ENCODE data around the gene SMIM12.

DNA sequence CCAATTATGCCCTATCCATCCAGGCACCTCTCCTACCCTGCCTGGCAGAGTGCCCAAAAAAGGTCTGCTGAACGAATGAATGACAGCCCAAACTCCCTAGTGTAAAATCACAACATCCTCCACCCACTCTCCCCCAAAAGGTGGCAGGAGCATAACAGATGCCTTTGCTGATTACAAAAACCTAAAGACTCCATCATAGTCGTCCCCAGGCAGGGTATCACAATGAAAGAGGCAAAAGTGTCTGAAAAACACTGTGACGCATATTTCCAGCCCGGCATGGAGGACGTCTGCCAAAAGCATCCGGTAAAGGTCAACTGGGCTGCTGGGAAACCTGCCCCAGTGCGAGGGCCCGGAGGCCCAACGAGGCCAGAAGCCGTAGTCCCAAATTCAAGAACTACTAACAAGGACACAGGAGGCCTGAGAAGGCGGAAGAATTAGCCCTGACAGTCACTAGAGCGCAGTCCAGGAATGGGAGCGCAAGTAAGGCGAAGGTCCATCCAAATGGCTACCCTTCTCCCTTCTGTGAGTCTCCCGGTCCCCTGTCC is 576 bp downstream of the SMIM12 start:
- TF ChIP-seq, protein P1, sequence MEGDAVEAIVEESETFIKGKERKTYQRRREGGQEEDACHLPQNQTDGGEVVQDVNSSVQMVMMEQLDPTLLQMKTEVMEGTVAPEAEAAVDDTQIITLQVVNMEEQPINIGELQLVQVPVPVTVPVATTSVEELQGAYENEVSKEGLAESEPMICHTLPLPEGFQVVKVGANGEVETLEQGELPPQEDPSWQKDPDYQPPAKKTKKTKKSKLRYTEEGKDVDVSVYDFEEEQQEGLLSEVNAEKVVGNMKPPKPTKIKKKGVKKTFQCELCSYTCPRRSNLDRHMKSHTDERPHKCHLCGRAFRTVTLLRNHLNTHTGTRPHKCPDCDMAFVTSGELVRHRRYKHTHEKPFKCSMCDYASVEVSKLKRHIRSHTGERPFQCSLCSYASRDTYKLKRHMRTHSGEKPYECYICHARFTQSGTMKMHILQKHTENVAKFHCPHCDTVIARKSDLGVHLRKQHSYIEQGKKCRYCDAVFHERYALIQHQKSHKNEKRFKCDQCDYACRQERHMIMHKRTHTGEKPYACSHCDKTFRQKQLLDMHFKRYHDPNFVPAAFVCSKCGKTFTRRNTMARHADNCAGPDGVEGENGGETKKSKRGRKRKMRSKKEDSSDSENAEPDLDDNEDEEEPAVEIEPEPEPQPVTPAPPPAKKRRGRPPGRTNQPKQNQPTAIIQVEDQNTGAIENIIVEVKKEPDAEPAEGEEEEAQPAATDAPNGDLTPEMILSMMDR (IDR thresholded peaks at IDR 0.05): no peak
- TF ChIP-seq EZH2phosphoT487 (IDR thresholded peaks at IDR 0.05): no peak

All from neural progenitor cell (in vitro differentiated cells).